OCI-LY3 (cell line): Measurements from ENCODE around the gene SPOPL.

Source experiments
- H2AFZ ChIP-seq: fragments of 200-600, 300-600 bp; shearing (Covaris generic); 2 replicates; pipeline ENCODE4 v1.6.0; 2014; ENCODE audit warnings: antibody characterized with exemption, low read depth, low read length
- H3K27ac ChIP-seq: fragments of 200-600, 300-600 bp; sonication (generic); 2 replicates; pipeline ENCODE4 v1.5.1; 2014; ENCODE audit warnings: mild to moderate bottlenecking, low read length, moderate library complexity, mixed read lengths
- H3K27me3 ChIP-seq: fragments of 200-600, 300-600 bp; sonication (generic); 2 replicates; pipeline ENCODE4 v1.6.1; 2014; ENCODE audit warnings: low read depth, low read length, mixed read lengths
- H3K36me3 ChIP-seq: fragments of 200-600, 300-600 bp; sonication (generic); replicated peaks from 2 replicates; pipeline ENCODE3; 2014; ENCODE audit warnings: low read depth, low read length, mixed read lengths
- H3K4me1 ChIP-seq: fragments of 300-600, 200-600 bp; sonication (generic); 2 replicates; pipeline ENCODE4 v1.6.1; 2014; ENCODE audit warnings: low read length, mixed read lengths
- H3K4me2 ChIP-seq: fragments of 200-600, 300-600 bp; sonication (generic); 2 replicates; pipeline ENCODE4 v1.6.1; 2014; ENCODE audit warnings: low read length, mixed read lengths
- H3K4me3 ChIP-seq: fragments of 300-600, 200-600 bp; sonication (generic); 2 replicates; pipeline ENCODE4 v1.5.1; 2014; ENCODE audit warnings: antibody characterized with exemption, mild to moderate bottlenecking, low read length, moderate library complexity
- H3K79me2 ChIP-seq: fragments of 300-600, 200-600 bp; shearing (Covaris generic); 2 replicates; pipeline ENCODE4 v1.6.1; 2014; ENCODE audit warnings: mild to moderate bottlenecking, low read length, mixed read lengths
- H3K9ac ChIP-seq: fragments of 300-600, 200-600 bp; shearing (Covaris generic); 2 replicates; pipeline ENCODE4 v1.6.0; 2014; ENCODE audit warnings: mild to moderate bottlenecking, low read length, moderate library complexity
- H3K9me3 ChIP-seq: fragments of 200-600, 300-600 bp; shearing (Covaris generic); 2 replicates; pipeline ENCODE4 v1.6.1; 2014; ENCODE audit warnings: low read length, mixed read lengths; ENCODE audit not compliant: insufficient read depth
- H4K20me1 ChIP-seq: fragments of 200-600, 300-600 bp; sonication (generic); 2 replicates; pipeline ENCODE4 v1.6.1; 2016; ENCODE audit warnings: low read length, mixed read lengths; ENCODE audit not compliant: insufficient read depth
- CTCF ChIP-seq: fragments of 200-600, 300-600 bp; sonication (generic); IDR thresholded peaks from 2 replicates; pipeline ENCODE4 v1.5.1; 2014; ENCODE audit warnings: antibody characterized with exemption, low read length, low read depth
- EZH2phosphoT487 ChIP-seq: fragments of 200-600 bp; shearing (Covaris generic); IDR thresholded peaks from 2 replicates; pipeline ENCODE4 v1.6.1; 2018; ENCODE audit warnings: antibody characterized with exemption, mixed run types, low read depth

Gene SPOPL

GRCh38 chr2:138490673-138491494 lies 10.7 kb upstream of the SPOPL start:
- Histone ChIP-seq H3K9me3 (no peaks in the 10 kb centered on the region), H3K27ac (no peak overlapping the region), H2AFZ (no peak overlapping the region), H3K4me3 (no peak overlapping the region), H4K20me1 (no peaks in the 10 kb centered on the region), H3K4me1 (peaks cover 2% of the 10 kb centered on the region; the same call in 1 of the 2 replicates), H3K36me3 (no peaks in the 10 kb centered on the region), H3K9ac (no peak overlapping the region), H3K79me2 (no peaks in the 10 kb centered on the region), H3K27me3 (no peaks in the 10 kb centered on the region), H3K4me2 (no peak overlapping the region)
- TF ChIP-seq CTCF (no peak), EZH2phosphoT487 (no peak)

GRCh38 chr2:138491495-138491862 lies 10.1 kb upstream of the SPOPL start:
- no peak overlapping the region for H3K4me2 ChIP-seq
- no peak overlapping the region for H3K4me3 ChIP-seq

GRCh38 chr2:138492160-138492559 lies 9.4 kb upstream of the SPOPL start:
- H3K36me3 ChIP-seq: no peaks in the 10 kb centered on the region
- no peak overlapping the region for H2AFZ ChIP-seq
- H3K27ac ChIP-seq: no peak overlapping the region
- H3K79me2 ChIP-seq: no peaks in the 10 kb centered on the region
- H4K20me1 ChIP-seq: no peaks in the 10 kb centered on the region
- no peaks in the 10 kb centered on the region for H3K27me3 ChIP-seq
- peaks cover 2% of the 10 kb centered on the region; the same call in 1 of the 2 replicates for H3K4me1 ChIP-seq
- no peak for TF ChIP-seq EZH2phosphoT487
- no peak overlapping the region for H3K9ac ChIP-seq
- no peak overlapping the region for H3K4me2 ChIP-seq
- H3K9me3 ChIP-seq: no peaks in the 10 kb centered on the region
- no peak overlapping the region for H3K4me3 ChIP-seq

More at GRCh38 chr2:138491495-138491862, 10.1 kb upstream of the SPOPL start:
- Histone ChIP-seq H2AFZ (no peak overlapping the region), H4K20me1 (no peaks in the 10 kb centered on the region), H3K27me3 (no peaks in the 10 kb centered on the region), H3K9ac (no peak overlapping the region), H3K36me3 (no peaks in the 10 kb centered on the region), H3K4me1 (peaks cover 2% of the 10 kb centered on the region; the same call in 1 of the 2 replicates), H3K9me3 (no peaks in the 10 kb centered on the region), H3K79me2 (no peaks in the 10 kb centered on the region), H3K27ac (no peak overlapping the region)
- no peak for TF ChIP-seq EZH2phosphoT487
- no peak for TF ChIP-seq CTCF

GRCh38 chr2:138493334-138493733 lies 8.2 kb upstream of the SPOPL start:
- TF ChIP-seq EZH2phosphoT487 (no peak), CTCF (no peak)

More at GRCh38 chr2:138493334-138493733, 8.2 kb upstream of the SPOPL start:
- Histone ChIP-seq H3K79me2 (no peaks in the 10 kb centered on the region), H3K4me2 (no peak overlapping the region), H3K9ac (no peak overlapping the region), H4K20me1 (no peaks in the 10 kb centered on the region), H3K9me3 (no peaks in the 10 kb centered on the region), H2AFZ (no peak overlapping the region), H3K36me3 (no peaks in the 10 kb centered on the region), H3K27me3 (no peaks in the 10 kb centered on the region), H3K4me1 (peaks cover 2% of the 10 kb centered on the region; the same call in 1 of the 2 replicates), H3K27ac (no peak overlapping the region), H3K4me3 (no peak overlapping the region)
